ENCODE results near the gene RUSC2. TPM values are rescaled to one million over a fixed set of nuclear protein-coding genes. Genes with fewer than 3 reads are reported as not detected.

The RUSC2 gene
- total and polyA plus RNA-seq, 2 of the 13 experiments (the other 11 are each of a cell fraction or from before 2014, with no cell fraction given), result 2.8 to 3.3 TPM

- no peak for TF ChIP-seq ZBTB2 (CRISPR knock-in tag; IDR thresholded peaks at IDR 0.05; ENCODE audit: low read depth)
- TF ChIP-seq CCDC6 (CRISPR knock-in tag; IDR thresholded peaks at IDR 0.05), result no peak
- TF ChIP-seq LBX2 (CRISPR knock-in tag; IDR thresholded peaks at IDR 0.05; ENCODE audit: borderline replicate concordance), result no peak
- no peak for TF ChIP-seq MAFK (conservative IDR thresholded peaks at IDR 0.05 in 1 of 2, IDR thresholded peaks at IDR 0.05 in 1 of 2; ENCODE audit: low read length in 2 of 2)
- TF ChIP-seq ZNF749 (CRISPR knock-in tag; IDR thresholded peaks at IDR 0.05; ENCODE audit: borderline replicate concordance), result no peak
- TF ChIP-seq TCF7 (IDR thresholded peaks at IDR 0.05; ENCODE audit: low read depth), result no peak
- TF ChIP-seq PRDM15 (CRISPR knock-in tag; IDR thresholded peaks at IDR 0.05), result no peak
- TF ChIP-seq RFX5 (IDR thresholded peaks at IDR 0.05; ENCODE audit: low read depth, low read length), result no peak
- TF ChIP-seq ZNF670 (CRISPR knock-in tag; IDR thresholded peaks at IDR 0.05; ENCODE audit: borderline replicate concordance), result no peak
- TF ChIP-seq ZNF780A (CRISPR knock-in tag; IDR thresholded peaks at IDR 0.05), result no peak
- no peak for TF ChIP-seq HNF4G (IDR thresholded peaks at IDR 0.05; ENCODE audit: borderline replicate concordance, low read depth, low read length)
- no peak for TF ChIP-seq HNF4G (CRISPR knock-in tag; IDR thresholded peaks at IDR 0.05; ENCODE audit: borderline replicate concordance, low read depth)
- no peak for TF ChIP-seq ZNF512 (CRISPR knock-in tag; IDR thresholded peaks at IDR 0.05)
- no peak for TF ChIP-seq RERE (CRISPR knock-in tag; IDR thresholded peaks at IDR 0.05; ENCODE audit: low read depth)
- TF ChIP-seq FOXC1 (CRISPR knock-in tag; IDR thresholded peaks at IDR 0.05; ENCODE audit: borderline replicate concordance), result no peak
- no peak for TF ChIP-seq ZFP90 (CRISPR knock-in tag; IDR thresholded peaks at IDR 0.05; ENCODE audit: borderline replicate concordance)
Measured at GRCh38 chr9:35510754-35511428, 21.0 kb downstream of the RUSC2 start (continued).
